B cell (primary cell): ENCODE data around the gene HNF1B. TPM values are rescaled to one million over a fixed set of nuclear protein-coding genes. Genes with fewer than 3 reads are reported as not detected.

Source experiments
- ATAC-seq: fragments of 200-7000 bp; cut with Tn5 transposase; one replicate; pipeline ENCODE4 v1.10.0; 2021; ENCODE audit warnings: low read depth, mild to moderate bottlenecking, moderate number of reproducible peaks, moderate library complexity
- CTCF ChIA-PET: fragments of 350-600 bp; sonication (Branson Sonifier 250); formaldehyde crosslinking; loops from one replicate; lab custom pipeline; 2021; ENCODE audit warnings: antibody characterized with exemption, inconsistent platforms; lab: Charles Lee
- POLR2A ChIA-PET: fragments of 350-600 bp; sonication (Branson Sonifier 250); formaldehyde crosslinking; loops from one replicate; lab custom pipeline; 2021; ENCODE audit warnings: antibody characterized with exemption; lab: Charles Lee
- DNase-seq: peaks from one replicate; pipeline ENCODE4 v3.0.0; 2013
- H2AFZ ChIP-seq: 2 replicates; pipeline ENCODE4 v1.6.1; 2012; ENCODE audit warnings: mild to moderate bottlenecking, low read depth, low read length; ENCODE audit not compliant: insufficient read depth, poor library complexity, severe bottlenecking
- H3K27ac ChIP-seq, 2 donors: 1 replicate in 1 of 2; 2 replicates in 1 of 2; pipeline ENCODE4 v1.5.1; 2012 to 2013; ENCODE audit warnings: low read length in 2 of 2, mild to moderate bottlenecking in 2 of 2, moderate library complexity in 1 of 2
- H3K27me3 ChIP-seq, 4 experiments: fragments of 200-600 bp in 1 of 4; sonication (generic) in 1 of 4; replicated peaks in 1 of 4; 1 replicate in 2 of 4; 2 replicates in 2 of 4; pipeline versions ENCODE4 v1.6.1 to v1.7.0; 2013 to 2016; ENCODE audit warnings: low read length in 3 of 4, mild to moderate bottlenecking in 2 of 4, mixed read lengths in 1 of 4, moderate library complexity in 1 of 4; ENCODE audit not compliant: insufficient read depth in 4 of 4, control insufficient read depth in 3 of 4; ENCODE audit errors: control extremely low read depth in 1 of 4
- H3K36me3 ChIP-seq, 2 experiments: replicated peaks in 1 of 2; 1 replicate in 1 of 2; 2 replicates in 1 of 2; pipeline versions ENCODE4 v1.6.1 to v1.7.1; 2013; ENCODE audit warnings: low read length in 1 of 2; ENCODE audit not compliant: insufficient read depth in 2 of 2, control insufficient read depth in 1 of 2; ENCODE audit errors: control extremely low read depth in 1 of 2, extremely low read depth in 1 of 2
- H3K4me1 ChIP-seq, 2 donors: fragments of 200-600 bp in 1 of 2; sonication (generic) in 1 of 2; 1 replicate in 1 of 2; 2 replicates in 1 of 2; pipeline versions ENCODE4 v1.5.1 to v1.6.1; 2013 to 2017; ENCODE audit warnings: low read length in 2 of 2; ENCODE audit not compliant: control insufficient read depth in 2 of 2, insufficient read depth in 2 of 2
- H3K4me2 ChIP-seq: replicated peaks from 2 replicates; pipeline ENCODE3; 2012; ENCODE audit warnings: mild to moderate bottlenecking, low read depth, low read length; ENCODE audit not compliant: poor library complexity, severe bottlenecking
- H3K4me3 ChIP-seq, 5 experiments: fragments of 200-600 bp in 1 of 5; sonication (generic) in 1 of 5; 1 replicate in 3 of 5; 2 replicates in 2 of 5; pipeline versions ENCODE4 v1.5.1 to v1.7.0; 2011 to 2016; ENCODE audit warnings: low read length in 4 of 5, mild to moderate bottlenecking in 4 of 5, low read depth in 2 of 5, control low read depth in 1 of 5, moderate library complexity in 1 of 5; ENCODE audit not compliant: insufficient read depth in 1 of 5; ENCODE audit errors: control extremely low read depth in 1 of 5, extremely low read depth in 1 of 5
- H3K79me2 ChIP-seq: fragments of 200-600 bp; sonication (generic); one replicate; pipeline ENCODE4 v1.6.0; 2016; ENCODE audit warnings: low read length; ENCODE audit not compliant: control insufficient read depth, insufficient read depth
- H3K9ac ChIP-seq: fragments of 200-600 bp; sonication (generic); 2 replicates; pipeline ENCODE4 v1.6.1; 2017; ENCODE audit warnings: mild to moderate bottlenecking, low read length, moderate library complexity
- H3K9me3 ChIP-seq, 3 donors: one replicate each; pipeline versions ENCODE4 v1.6.1 to v1.7.1; 2013; ENCODE audit warnings: low read length in 2 of 3; ENCODE audit not compliant: control insufficient read depth in 2 of 3, insufficient read depth in 1 of 3; ENCODE audit errors: control extremely low read depth in 1 of 3
- H4K20me1 ChIP-seq: 2 replicates; pipeline ENCODE4 v1.6.0; 2012; ENCODE audit warnings: mild to moderate bottlenecking, low read length; ENCODE audit not compliant: insufficient read depth, control insufficient read depth, poor library complexity, severe bottlenecking
- H3K27ac Mint-ChIP-seq: one replicate; pipeline ENCODE4 v1.8.0; 2021; ENCODE audit warnings: mixed read lengths
- H3K27me3 Mint-ChIP-seq: one replicate; pipeline ENCODE4 v1.8.0; 2021; ENCODE audit warnings: mixed read lengths
- H3K4me1 Mint-ChIP-seq: one replicate; pipeline ENCODE4 v1.8.0; 2021; ENCODE audit warnings: mixed read lengths
- H3K4me3 Mint-ChIP-seq: one replicate; pipeline ENCODE4 v1.8.0; 2021; ENCODE audit warnings: mixed read lengths
- H3K9me3 Mint-ChIP-seq: one replicate; pipeline ENCODE4 v1.8.0; 2022; ENCODE audit warnings: mixed read lengths; ENCODE audit not compliant: insufficient read depth
- EZH2 ChIP-seq: IDR thresholded peaks from 2 replicates; pipeline ENCODE4 v1.6.1; 2012; ENCODE audit warnings: borderline replicate concordance, low read depth, mild to moderate bottlenecking, moderate library complexity, low read length; ENCODE audit not compliant: insufficient read depth, poor library complexity, severe bottlenecking
- WGBS: methylation state at CpG from one replicate; pipeline ENCODE4 v1.1.5; 2013; ENCODE audit warnings: missing lambda C conversion rate; ENCODE audit not compliant: insufficient coverage; 5-methylcytosine and 5-hydroxymethylcytosine counted together
- intact Hi-C: fragments of 100-400 bp; cut with micrococcal nuclease; formaldehyde crosslinking; loops from one replicate; pipeline ENCODE4 v1.10.0; 2022
- polyA plus RNA-seq: library from polyadenylated mRNA; depleted of rRNA; stranded (reverse); fragments of >200 nt; gene quantifications from 2 replicates; pipeline ENCODE4 v1.2.3, GENCODE V29; 2012
- total RNA-seq, 2 donors: library from RNA; stranded (reverse); fragments of 120-200 nt in 1 of 2; gene quantifications; 1 replicate in 1 of 2; 2 replicates in 1 of 2; pipeline versions ENCODE4 v1.2.3 to v1.2.4, GENCODE V29; 2013 to 2022
- TF ChIP-seq, protein P1 (sequence below): fragments of 200-600 bp; IDR thresholded peaks from one replicate; pipeline ENCODE4 v1.8.0; 2022; ENCODE audit warnings: antibody characterized with exemption, mild to moderate bottlenecking

HNF1B gene
- total and polyA plus RNA-seq, 2 donors (not counting 1 experiment from before 2014, with no cell fraction given): 1.5 TPM; not detected in 1

DNA sequence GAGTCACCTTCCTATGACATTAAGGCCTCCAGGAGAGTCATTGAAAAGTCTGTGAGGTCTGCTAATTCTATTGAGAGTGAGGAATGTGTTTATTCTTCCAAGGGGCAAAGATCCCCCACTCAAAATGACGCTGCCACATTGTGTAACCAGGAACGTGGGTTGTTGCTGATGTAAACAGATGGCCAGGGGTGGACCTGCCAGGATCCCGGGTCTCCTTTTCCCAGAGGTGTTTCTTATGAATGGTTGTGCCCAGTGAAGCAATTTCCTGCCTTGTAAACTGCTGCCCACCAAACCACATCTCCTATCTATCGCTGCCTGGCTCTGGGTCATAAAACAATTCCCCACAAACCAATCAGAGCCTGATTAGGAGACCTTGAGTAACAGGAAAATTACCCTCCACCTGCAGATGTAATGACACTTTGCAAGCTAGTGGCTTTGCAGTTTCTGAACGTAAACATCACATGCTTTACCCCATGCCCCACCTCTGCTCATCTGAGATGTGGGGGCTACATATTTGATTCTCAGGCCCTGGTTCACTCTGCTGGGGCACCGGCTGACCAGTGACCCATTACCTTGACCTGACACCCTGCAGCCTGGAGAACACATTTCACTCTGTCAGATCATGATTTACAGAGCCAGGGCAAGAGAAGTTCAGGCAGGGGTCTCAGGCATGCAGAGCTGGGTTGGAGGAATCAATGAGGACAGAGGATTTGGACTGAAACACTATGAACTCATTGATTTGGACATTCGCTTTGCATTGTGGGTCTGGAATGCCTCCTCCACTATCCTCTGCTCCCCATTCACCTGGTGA, 68.5 kb downstream of the HNF1B start:
- no peak overlapping the region for H3K4me3 Mint-ChIP-seq
- ATAC-seq (no peak), DNase-seq (no peak)

DNA sequence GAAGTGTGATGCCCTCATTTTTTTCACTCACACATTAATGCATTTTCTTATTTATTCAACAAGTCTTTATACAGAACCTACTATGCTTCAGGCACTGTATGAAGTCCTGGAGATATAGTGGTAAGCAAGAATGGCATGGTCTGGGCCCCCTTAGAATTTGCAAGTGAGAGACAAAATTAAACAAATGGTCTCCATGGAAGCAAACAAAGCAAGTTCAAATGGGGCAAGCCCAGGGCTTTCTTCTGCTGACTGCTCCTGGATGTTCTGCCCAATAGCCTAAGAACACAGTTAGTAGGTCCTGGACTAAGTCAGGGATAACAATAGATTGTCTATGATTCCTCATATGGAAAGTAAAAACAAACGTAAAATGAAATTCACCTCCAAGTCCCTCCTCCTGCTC, 70.3 kb downstream of the HNF1B start:
- no CpG with 5 or more reads among the region's 1 CpG for WGBS
- ATAC-seq (no peak), DNase-seq (no peak)
- Mint-ChIP-seq H3K4me3 (no peak overlapping the region), H3K9me3 (no peaks in the 10 kb centered on the region), H3K27ac (no peak overlapping the region), H3K4me1 (no peaks in the 10 kb centered on the region), H3K27me3 (peaks cover 28% of the 10 kb centered on the region)
- Histone ChIP-seq H3K9me3 (peaks cover 2 to 4% (median 4%) of the 10 kb centered on the region in 3 donors), H3K36me3 (no peaks in the 10 kb centered on the region), H3K4me1 (no peaks in the 10 kb centered on the region), H2AFZ (no peak overlapping the region), H3K27ac (no peak overlapping the region), H3K4me2 (no peak overlapping the region), H3K27me3 (peaks cover 0 to 9% (median 5%) of the 10 kb centered on the region in 4 experiments), H3K79me2 (no peaks in the 10 kb centered on the region), H3K4me3 (no peak overlapping the region), H4K20me1 (no peaks in the 10 kb centered on the region), H3K9ac (no peak overlapping the region)
- CTCF ChIA-PET: no interaction called here
- intact Hi-C loops: no loop called here
- POLR2A ChIA-PET: no interaction called here
- TF ChIP-seq EZH2: no peak
- TF ChIP-seq, protein P1, sequence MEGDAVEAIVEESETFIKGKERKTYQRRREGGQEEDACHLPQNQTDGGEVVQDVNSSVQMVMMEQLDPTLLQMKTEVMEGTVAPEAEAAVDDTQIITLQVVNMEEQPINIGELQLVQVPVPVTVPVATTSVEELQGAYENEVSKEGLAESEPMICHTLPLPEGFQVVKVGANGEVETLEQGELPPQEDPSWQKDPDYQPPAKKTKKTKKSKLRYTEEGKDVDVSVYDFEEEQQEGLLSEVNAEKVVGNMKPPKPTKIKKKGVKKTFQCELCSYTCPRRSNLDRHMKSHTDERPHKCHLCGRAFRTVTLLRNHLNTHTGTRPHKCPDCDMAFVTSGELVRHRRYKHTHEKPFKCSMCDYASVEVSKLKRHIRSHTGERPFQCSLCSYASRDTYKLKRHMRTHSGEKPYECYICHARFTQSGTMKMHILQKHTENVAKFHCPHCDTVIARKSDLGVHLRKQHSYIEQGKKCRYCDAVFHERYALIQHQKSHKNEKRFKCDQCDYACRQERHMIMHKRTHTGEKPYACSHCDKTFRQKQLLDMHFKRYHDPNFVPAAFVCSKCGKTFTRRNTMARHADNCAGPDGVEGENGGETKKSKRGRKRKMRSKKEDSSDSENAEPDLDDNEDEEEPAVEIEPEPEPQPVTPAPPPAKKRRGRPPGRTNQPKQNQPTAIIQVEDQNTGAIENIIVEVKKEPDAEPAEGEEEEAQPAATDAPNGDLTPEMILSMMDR: no peak

More for the DNA sequence above, 68.5 kb downstream of the HNF1B start:
- Histone ChIP-seq H3K36me3 (no peaks in the 10 kb centered on the region), H3K27me3 (peaks cover 0 to 9% (median 5%) of the 10 kb centered on the region in 4 experiments), H3K4me3 (no peak overlapping the region), H3K27ac (no peak overlapping the region), H2AFZ (no peak overlapping the region), H3K9me3 (peaks cover 2 to 4% (median 4%) of the 10 kb centered on the region in 3 donors), H4K20me1 (no peaks in the 10 kb centered on the region), H3K4me2 (no peak overlapping the region), H3K9ac (no peak overlapping the region), H3K79me2 (no peaks in the 10 kb centered on the region), H3K4me1 (no peaks in the 10 kb centered on the region)
- TF ChIP-seq, protein P1: no peak
- TF ChIP-seq EZH2: no peak
- ChIA-PET POLR2A (no interaction called here), CTCF (no interaction called here)
- 33% methylated on average over 3 of the region's 7 CpGs for WGBS
- H3K27ac Mint-ChIP-seq: no peak overlapping the region
- H3K27me3 Mint-ChIP-seq: peaks cover 28% of the 10 kb centered on the region
- intact Hi-C loops: no loop called here
- no peaks in the 10 kb centered on the region for H3K9me3 Mint-ChIP-seq
- H3K4me1 Mint-ChIP-seq: no peaks in the 10 kb centered on the region
